ENCODE results near the gene ARHGAP23. TPM values are rescaled to one million over a fixed set of nuclear protein-coding genes. Genes with fewer than 3 reads are reported as not detected.
A peak's percentile ranks its signal among the peaks of the same experiment; 100 is the strongest.
"Not testable (repeated sequence)": the region's sequence is repeated elsewhere in the genome, so short reads cannot be mapped to it uniquely, and the experiment has no call there.

ARHGAP23 gene
- total and polyA plus RNA-seq, 5 donors = 40.7 to 96.9 (median 74.0) TPM

DNA sequence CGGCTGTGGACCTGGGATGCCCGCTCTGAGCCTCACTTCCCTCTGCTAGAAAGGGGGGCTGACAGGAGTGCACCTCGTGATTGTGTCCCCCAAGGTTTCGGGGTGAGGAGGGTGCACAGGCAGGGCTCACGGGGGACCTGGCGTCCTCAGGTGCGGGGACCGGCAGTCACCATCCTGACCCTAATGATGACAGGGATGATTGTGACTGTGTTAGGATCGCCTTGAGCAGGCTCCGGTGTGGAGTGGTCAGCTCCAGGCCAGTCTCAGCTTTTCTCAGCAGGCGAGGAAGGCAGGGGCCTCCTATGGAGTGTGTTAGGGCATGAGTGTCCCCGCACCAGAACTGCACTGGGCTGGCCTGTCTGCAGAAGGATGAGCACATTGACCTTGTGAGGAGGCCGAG, 49.7 kb downstream of the ARHGAP23 start:
- ATAC-seq; H3K27ac ChIP-seq (ENCODE audit: low read length); H3K9me3 ChIP-seq (ENCODE audit: control insufficient read depth, low read length); H3K4me1 ChIP-seq (ENCODE audit: control insufficient read depth, insufficient read depth, low read length); H3K4me3 ChIP-seq (ENCODE audit: low read length); H3K27me3 ChIP-seq (ENCODE audit: control insufficient read depth, insufficient read depth): not testable (repeated sequence)
- DNase-seq = peak in 1 of 3 donors; percentile 26
- intact Hi-C loops (cut with DNase I) = loop anchor here in 2 of 4 donors (5.0 kb wide), 2 partner anchors 41 to 46 kb away; no protein-coding TSS in a partner anchor
- WGBS = 90% methylated on average over 13 of the region's 13 CpGs

DNA sequence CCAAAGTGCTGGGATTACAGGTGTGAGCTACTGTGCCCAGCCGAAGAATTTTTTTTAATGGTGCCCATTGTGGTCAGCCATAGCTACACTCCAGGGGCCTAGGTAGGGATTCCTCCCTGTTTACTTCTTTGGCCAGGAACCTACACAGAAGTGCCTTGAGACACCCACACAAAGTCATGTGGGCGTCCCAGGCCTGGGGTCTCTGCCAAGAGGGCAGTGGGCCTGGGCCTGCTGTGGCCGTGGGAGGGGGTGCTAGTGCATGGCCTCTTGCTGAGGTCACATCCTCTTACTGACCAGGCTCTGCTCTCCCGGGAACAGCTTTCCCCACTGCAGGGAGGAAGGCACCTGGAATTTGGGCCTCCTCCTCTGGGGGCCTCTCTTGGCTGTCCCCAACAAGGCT, 50.4 kb downstream of the ARHGAP23 start:
- not testable (repeated sequence) for H3K4me1 ChIP-seq (ENCODE audit: control insufficient read depth, insufficient read depth, low read length); H3K27ac ChIP-seq (ENCODE audit: low read length); ATAC-seq; H3K4me3 ChIP-seq (ENCODE audit: low read length); H3K27me3 ChIP-seq (ENCODE audit: control insufficient read depth, insufficient read depth); H3K9me3 ChIP-seq (ENCODE audit: control insufficient read depth, low read length); DNase-seq
- WGBS = 78% methylated on average over 4 of the region's 4 CpGs
- intact Hi-C loops (cut with DNase I) = loop anchor here in 2 of 4 donors (5.0 kb wide), 2 partner anchors 41 to 46 kb away; no protein-coding TSS in a partner anchor

DNA sequence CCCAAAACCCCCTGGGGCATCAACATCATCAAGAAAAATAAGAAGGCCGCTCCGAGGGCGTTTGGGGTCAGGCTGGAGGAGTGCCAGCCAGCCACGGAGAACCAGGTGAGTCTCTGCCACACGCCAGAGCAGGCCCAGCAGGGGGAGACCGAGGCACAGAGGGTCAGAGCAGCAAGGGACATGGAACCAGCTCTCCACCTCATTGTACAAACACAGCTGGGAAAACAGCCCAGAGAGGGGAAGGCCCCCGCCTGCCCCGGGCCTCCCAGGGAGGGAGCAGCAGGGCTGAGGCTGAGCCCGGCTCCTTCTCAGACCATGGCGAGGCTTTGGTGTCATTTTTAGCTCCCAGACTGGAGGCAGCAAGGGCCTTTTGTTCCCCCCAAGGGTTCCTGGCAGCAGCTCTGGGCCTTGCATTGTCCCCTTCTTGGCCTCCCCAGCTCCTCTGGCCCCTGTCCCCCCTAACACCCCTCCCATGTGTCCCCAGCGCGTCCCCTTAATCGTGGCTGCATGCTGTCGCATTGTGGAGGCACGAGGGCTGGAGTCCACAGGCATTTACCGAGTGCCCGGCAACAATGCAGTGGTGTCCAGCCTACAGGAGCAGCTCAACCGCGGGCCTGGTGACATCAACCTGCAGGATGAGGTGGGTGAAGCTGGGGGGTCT, 53.9 kb downstream of the ARHGAP23 start:
- not testable (repeated sequence) for H3K4me1 ChIP-seq (ENCODE audit: control insufficient read depth, insufficient read depth, low read length); H3K9me3 ChIP-seq (ENCODE audit: control insufficient read depth, low read length); ATAC-seq; H3K4me3 ChIP-seq (ENCODE audit: low read length); H3K27me3 ChIP-seq (ENCODE audit: control insufficient read depth, insufficient read depth); H3K27ac ChIP-seq (ENCODE audit: low read length)
- peak in 1 of 3 donors; percentile 44 for DNase-seq
- intact Hi-C loops (cut with DNase I) = loop anchor here in 1 of 4 donors (5.0 kb wide), 1 partner anchor 40 kb away; no protein-coding TSS in a partner anchor
- WGBS = 80% methylated on average over 19 of the region's 19 CpGs

DNA sequence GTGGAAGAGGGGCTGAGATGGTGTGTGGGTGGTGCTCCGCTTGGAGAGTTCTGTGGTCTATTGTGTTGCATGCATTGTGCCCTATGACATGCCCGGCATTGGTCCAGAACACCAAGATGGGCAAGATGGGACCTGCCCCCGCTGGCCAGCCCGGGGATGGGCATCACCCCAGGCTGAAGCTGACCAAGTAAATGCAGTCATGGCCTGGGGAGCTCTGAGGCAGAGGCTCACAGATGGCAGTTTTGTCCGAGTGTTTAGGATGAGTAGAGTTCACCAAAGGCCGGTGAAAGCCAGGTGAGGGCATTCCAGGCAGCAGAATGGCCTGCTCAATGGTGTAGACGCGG, 54.4 kb downstream of the ARHGAP23 start:
- ATAC-seq; H3K4me3 ChIP-seq (ENCODE audit: low read length); H3K9me3 ChIP-seq (ENCODE audit: control insufficient read depth, low read length); H3K4me1 ChIP-seq (ENCODE audit: control insufficient read depth, insufficient read depth, low read length); H3K27ac ChIP-seq (ENCODE audit: low read length); H3K27me3 ChIP-seq (ENCODE audit: control insufficient read depth, insufficient read depth); DNase-seq: not testable (repeated sequence)
- 87% methylated on average over 8 of the region's 8 CpGs for WGBS
- intact Hi-C loops (cut with DNase I) = loop anchor here in 1 of 4 donors (5.0 kb wide), 1 partner anchor 40 kb away; no protein-coding TSS in a partner anchor

DNA sequence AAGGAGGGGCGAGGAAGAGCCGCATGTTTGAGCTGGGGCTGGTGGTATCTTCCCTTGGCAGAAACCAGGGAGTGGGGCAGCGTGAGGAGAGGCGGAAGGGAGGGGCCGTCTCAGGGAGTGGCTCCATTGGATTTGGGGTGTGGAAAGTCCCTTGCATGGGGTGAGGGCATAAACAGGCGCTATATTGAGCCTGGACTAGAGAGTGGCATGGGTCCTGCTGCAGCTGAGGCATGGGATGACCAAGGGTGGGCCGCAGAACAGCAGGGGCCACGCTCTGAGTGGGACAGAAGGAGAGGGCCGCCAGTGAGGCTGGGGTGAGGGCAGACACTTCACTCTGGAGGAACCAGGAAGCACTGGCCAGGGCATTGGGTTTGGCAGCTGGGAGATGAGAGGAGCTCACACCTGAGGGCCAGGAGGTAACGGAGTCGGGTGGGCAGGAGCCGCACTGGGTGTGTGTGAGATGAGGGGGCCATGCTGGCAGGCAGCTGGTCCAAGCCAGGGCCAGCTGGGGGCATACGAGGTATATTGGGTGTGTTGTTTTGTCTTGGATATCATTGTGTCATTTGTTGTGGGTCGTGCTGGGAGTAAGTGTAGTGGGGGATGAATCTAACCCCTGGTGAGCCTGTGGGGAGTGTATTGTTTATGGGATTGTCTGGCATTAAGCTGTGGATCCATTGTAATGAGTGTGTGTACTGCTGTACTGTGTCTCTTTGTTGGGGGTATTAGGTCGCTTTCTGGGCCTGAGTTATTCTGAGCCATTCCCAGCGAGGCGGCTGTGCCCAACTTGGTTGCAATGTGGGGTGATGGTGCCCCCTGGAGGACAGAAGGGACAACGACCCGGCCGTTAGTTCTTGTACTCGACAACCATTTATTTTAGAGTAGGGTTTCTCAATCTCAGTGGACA, 56.2 kb downstream of the ARHGAP23 start:
- 42% methylated on average over 21 of the region's 21 CpGs for WGBS
- H3K27ac ChIP-seq (ENCODE audit: low read length) = peak overlapping the region; percentile 78
- not testable (repeated sequence) for H3K9me3 ChIP-seq (ENCODE audit: control insufficient read depth, low read length); H3K4me1 ChIP-seq (ENCODE audit: control insufficient read depth, insufficient read depth, low read length); H3K4me3 ChIP-seq (ENCODE audit: low read length); H3K27me3 ChIP-seq (ENCODE audit: control insufficient read depth, insufficient read depth)
- ATAC-seq = peak; percentile 96
- peak; percentile 74 to 90 (median 88) for DNase-seq
- intact Hi-C loops (cut with DNase I) = loop anchor here in 2 of 4 donors (5.0 kb wide), 2 partner anchors 42 to 62 kb away; no protein-coding TSS in a partner anchor

DNA sequence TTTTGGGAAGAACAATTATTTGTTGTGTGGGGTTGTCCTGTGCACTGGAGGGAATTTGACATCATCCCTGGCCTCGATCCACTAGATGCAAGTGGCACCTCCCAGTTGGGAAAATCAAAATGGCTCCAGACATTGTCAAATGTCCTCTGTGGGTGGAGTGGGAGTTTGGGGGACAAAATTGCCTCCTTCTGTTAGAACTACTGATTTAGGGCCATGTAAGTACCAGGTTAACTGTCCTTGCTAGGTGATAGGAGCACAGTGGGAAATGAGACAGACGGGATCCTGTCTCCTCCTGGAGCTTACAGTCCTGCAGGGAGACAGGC, 56.8 kb downstream of the ARHGAP23 start:
- H3K9me3 ChIP-seq (ENCODE audit: control insufficient read depth, low read length) = no peaks in the 10 kb centered on the region
- H3K4me1 ChIP-seq (ENCODE audit: control insufficient read depth, insufficient read depth, low read length) = peaks cover 3% of the 10 kb centered on the region
- DNase-seq = no peak
- ATAC-seq = no peak
- H3K27ac ChIP-seq (ENCODE audit: low read length) = peak overlapping the region; percentile 78
- no peak overlapping the region for H3K4me3 ChIP-seq (ENCODE audit: low read length)
- intact Hi-C loops (cut with DNase I) = loop anchor here in 1 of 4 donors (5.0 kb wide), 1 partner anchor 63 kb away; no protein-coding TSS in a partner anchor
- WGBS = 48% methylated on average over 2 of the region's 2 CpGs
- H3K27me3 ChIP-seq (ENCODE audit: control insufficient read depth, insufficient read depth) = no peaks in the 10 kb centered on the region

DNA sequence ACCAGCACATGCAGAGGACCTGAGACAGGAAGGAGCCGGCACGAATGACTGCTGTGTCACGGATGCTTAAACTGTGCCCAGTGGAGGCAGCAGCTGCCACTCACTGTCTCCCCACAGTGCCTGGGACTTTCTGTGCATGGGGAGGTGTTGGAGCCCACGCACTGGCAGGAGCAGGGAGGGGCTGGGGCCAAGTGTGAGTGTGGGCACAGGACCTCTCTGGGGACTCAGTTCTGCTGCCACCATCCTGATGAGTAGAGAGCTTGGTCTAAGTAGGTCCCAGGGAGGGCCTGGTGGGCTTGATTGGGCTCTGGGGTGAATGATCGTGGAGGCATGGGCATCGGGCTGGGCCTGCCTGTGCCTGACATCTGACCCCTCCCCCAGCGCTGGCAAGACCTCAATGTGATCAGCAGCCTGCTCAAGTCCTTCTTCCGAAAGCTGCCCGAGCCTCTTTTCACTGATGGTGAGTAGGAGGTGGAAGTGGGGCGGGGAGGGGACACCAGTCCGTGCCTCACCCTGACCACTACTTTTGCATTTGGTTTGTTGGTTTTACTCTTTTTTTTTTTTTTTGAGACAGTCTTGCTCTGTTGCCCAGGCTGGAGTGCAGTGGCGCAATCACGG, 57.5 kb downstream of the ARHGAP23 start:
- not testable (repeated sequence) for H3K27me3 ChIP-seq (ENCODE audit: control insufficient read depth, insufficient read depth); H3K9me3 ChIP-seq (ENCODE audit: control insufficient read depth, low read length); ATAC-seq; H3K4me1 ChIP-seq (ENCODE audit: control insufficient read depth, insufficient read depth, low read length); H3K4me3 ChIP-seq (ENCODE audit: low read length); DNase-seq
- intact Hi-C loops (cut with DNase I) = loop anchor here in 1 of 4 donors (5.0 kb wide), 1 partner anchor 63 kb away; no protein-coding TSS in a partner anchor
- peak overlapping the region; percentile 89 for H3K27ac ChIP-seq (ENCODE audit: low read length)
- 69% methylated on average over 13 of the region's 13 CpGs for WGBS

DNA sequence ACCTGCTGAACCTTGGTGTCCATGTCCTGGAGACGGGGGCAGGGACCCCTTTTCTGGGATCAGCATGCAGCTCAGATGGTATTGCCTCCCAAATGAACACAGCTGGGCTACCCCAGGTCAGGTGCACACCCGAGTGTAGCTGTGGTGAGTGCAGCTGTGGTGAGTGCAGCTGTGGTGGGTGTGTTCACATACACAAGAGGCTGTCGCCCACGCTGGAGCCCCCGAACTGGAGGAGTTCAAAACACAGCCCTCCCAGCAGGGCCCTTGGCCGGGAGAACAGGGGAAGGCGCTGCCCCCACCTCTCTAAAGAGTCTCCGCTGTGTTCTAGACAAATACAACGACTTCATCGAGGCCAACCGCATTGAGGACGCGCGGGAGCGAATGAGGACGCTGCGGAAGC, 61.5 kb downstream of the ARHGAP23 start:
- DNase-seq; H3K4me1 ChIP-seq (ENCODE audit: control insufficient read depth, insufficient read depth, low read length); H3K27me3 ChIP-seq (ENCODE audit: control insufficient read depth, insufficient read depth); ATAC-seq; H3K4me3 ChIP-seq (ENCODE audit: low read length); H3K27ac ChIP-seq (ENCODE audit: low read length); H3K9me3 ChIP-seq (ENCODE audit: control insufficient read depth, low read length): not testable (repeated sequence)
- WGBS = 85% methylated on average over 17 of the region's 17 CpGs
- intact Hi-C loops (cut with DNase I) = loop anchor here in 1 of 4 donors (5.0 kb wide), 1 partner anchor 67 kb away; no protein-coding TSS in a partner anchor

DNA sequence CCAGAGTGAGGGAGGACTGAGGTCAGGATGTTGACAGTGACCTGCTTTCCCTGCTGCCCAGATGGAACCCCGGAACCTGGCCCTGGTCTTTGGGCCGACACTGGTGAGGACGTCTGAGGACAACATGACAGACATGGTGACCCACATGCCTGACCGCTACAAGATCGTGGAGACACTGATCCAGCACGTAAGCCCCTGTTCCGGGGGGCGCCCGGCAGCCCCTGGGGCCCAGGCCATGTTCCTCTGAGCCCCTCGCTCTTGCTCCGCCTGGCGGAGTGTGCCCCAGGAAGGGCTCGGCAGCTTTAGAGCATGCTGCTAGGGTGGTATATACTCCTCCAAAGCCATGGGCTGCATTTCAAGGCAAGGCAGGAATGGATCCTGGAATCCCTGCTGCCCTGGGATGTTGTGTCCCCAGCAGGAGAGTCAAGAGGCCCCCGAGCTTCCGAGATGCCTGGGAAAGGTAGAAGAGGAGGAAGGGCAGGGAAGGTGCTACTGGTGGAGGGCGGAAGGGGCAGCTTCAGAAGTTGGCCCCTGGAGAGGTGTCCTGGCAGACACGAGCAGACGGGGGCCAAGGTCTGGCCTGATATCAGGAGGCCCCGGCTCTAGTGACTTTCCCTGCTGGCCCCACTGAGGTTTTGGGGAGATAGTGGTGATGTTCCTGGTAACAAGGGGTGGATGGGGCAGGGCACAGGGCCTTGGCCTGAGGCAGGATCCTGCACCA, 63.2 kb downstream of the ARHGAP23 start:
- ATAC-seq; H3K9me3 ChIP-seq (ENCODE audit: control insufficient read depth, low read length); DNase-seq; H3K27ac ChIP-seq (ENCODE audit: low read length); H3K4me3 ChIP-seq (ENCODE audit: low read length); H3K4me1 ChIP-seq (ENCODE audit: control insufficient read depth, insufficient read depth, low read length); intact Hi-C loops (cut with DNase I); H3K27me3 ChIP-seq (ENCODE audit: control insufficient read depth, insufficient read depth): not testable (repeated sequence)
- WGBS = 83% methylated on average over 19 of the region's 19 CpGs

Data from right cardiac atrium (tissue), 5 donors.